ENCODE measurements around the gene MAP1A. TPM values are rescaled to one million over a fixed set of nuclear protein-coding genes. Genes with fewer than 3 reads are reported as not detected.

Gene MAP1A
- total and polyA plus RNA-seq, 2 of the 13 experiments (the other 11 are each of a cell fraction or from before 2014, with no cell fraction given) = 0.01 to 0.07 TPM

- WGBS (ENCODE audit: low lambda C conversion rate) = 53% methylated on average over 2 of the region's 2 CpGs
- DNase-seq (ENCODE audit: low spot score) = no peak
- POLR2A ChIA-PET = no interaction called here
Measured at GRCh38 chr15:43520138-43520537, 2.7 kb downstream of the MAP1A start.

DNA sequence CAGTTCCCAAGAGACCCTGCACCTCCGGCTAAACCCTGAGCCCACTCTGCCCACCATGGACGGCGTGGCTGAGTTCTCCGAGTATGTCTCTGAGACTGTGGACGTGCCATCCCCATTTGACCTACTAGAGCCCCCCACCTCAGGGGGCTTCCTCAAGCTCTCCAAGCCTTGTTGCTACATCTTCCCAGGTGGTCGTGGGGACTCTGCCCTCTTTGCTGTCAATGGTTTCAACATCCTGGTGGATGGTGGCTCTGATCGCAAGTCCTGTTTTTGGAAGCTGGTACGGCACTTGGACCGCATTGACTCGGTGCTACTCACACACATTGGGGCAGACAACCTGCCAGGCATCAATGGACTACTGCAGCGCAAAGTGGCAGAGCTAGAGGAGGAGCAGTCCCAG lies 4.0 kb downstream of the MAP1A start:
- Histone ChIP-seq H4K20me1 (ENCODE audit: insufficient read depth, low read length) (no peaks in the 10 kb centered on the region), H3K4me2 (ENCODE audit: low read depth, low read length) (no peak overlapping the region), H3K79me2 (ENCODE audit: insufficient read depth, low read length) (no peaks in the 10 kb centered on the region), H3K9me3 (ENCODE audit: low read length) (no peaks in the 10 kb centered on the region), H3K27ac (ENCODE audit: extremely low read length, insufficient read depth, low read length) (no peak overlapping the region), H3K4me3 (replicated peaks in 1 of 3; ENCODE audit: insufficient read depth in 1 of 3, low read depth in 2 of 3, low read length in 3 of 3) (no peak overlapping the region), H3K4me1 (ENCODE audit: insufficient read depth, low read length) (peaks cover 19% of the 10 kb centered on the region), H2AFZ (ENCODE audit: low read length) (no peak overlapping the region), H3K9ac (ENCODE audit: insufficient read depth, low read depth, low read length) (no peak overlapping the region), H3K27me3 (ENCODE audit: control insufficient read depth in 1 of 2, insufficient read depth in 2 of 2, low read length in 2 of 2) (peaks cover 10 to 75% of the 10 kb centered on the region in 2 experiments), H3K36me3 (replicated peaks in 1 of 2; ENCODE audit: control insufficient read depth in 1 of 2, insufficient read depth in 2 of 2, low read length in 2 of 2) (no peaks in the 10 kb centered on the region)
- intact Hi-C loops (cut with micrococcal nuclease; ENCODE audit: unreplicated experiment) = no loop called here
- in situ Hi-C loops (cut with HindIII; ENCODE audit: extremely low pct_ligation_motif_present, low pct_unique_long_range_greater_than_20kb) = no loop called here
- WGBS (ENCODE audit: low lambda C conversion rate) = 100% methylated on average over 1 of the region's 11 CpGs
- POLR2A ChIA-PET = no interaction called here
- DNase-seq (ENCODE audit: low spot score) (no peak), ATAC-seq (no peak), FAIRE-seq (no peak)
- CTCF ChIA-PET (ENCODE audit: low intra/inter-chr PET ratio, low total read pairs) = no interaction called here
- no TSS peak for BruUV-seq (replicated peaks)
- TF ChIP-seq, protein P1, sequence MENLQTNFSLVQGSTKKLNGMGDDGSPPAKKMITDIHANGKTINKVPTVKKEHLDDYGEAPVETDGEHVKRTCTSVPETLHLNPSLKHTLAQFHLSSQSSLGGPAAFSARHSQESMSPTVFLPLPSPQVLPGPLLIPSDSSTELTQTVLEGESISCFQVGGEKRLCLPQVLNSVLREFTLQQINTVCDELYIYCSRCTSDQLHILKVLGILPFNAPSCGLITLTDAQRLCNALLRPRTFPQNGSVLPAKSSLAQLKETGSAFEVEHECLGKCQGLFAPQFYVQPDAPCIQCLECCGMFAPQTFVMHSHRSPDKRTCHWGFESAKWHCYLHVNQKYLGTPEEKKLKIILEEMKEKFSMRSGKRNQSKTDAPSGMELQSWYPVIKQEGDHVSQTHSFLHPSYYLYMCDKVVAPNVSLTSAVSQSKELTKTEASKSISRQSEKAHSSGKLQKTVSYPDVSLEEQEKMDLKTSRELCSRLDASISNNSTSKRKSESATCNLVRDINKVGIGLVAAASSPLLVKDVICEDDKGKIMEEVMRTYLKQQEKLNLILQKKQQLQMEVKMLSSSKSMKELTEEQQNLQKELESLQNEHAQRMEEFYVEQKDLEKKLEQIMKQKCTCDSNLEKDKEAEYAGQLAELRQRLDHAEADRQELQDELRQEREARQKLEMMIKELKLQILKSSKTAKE (CRISPR knock-in tag; IDR thresholded peaks at IDR 0.05; ENCODE audit: borderline replicate concordance) = no peak
- no peak for TF ChIP-seq ZNF816 (CRISPR knock-in tag; IDR thresholded peaks at IDR 0.05; ENCODE audit: borderline replicate concordance)
- TF ChIP-seq HNF4A (CRISPR knock-in tag; IDR thresholded peaks at IDR 0.05) = no peak
- TF ChIP-seq, protein P2, sequence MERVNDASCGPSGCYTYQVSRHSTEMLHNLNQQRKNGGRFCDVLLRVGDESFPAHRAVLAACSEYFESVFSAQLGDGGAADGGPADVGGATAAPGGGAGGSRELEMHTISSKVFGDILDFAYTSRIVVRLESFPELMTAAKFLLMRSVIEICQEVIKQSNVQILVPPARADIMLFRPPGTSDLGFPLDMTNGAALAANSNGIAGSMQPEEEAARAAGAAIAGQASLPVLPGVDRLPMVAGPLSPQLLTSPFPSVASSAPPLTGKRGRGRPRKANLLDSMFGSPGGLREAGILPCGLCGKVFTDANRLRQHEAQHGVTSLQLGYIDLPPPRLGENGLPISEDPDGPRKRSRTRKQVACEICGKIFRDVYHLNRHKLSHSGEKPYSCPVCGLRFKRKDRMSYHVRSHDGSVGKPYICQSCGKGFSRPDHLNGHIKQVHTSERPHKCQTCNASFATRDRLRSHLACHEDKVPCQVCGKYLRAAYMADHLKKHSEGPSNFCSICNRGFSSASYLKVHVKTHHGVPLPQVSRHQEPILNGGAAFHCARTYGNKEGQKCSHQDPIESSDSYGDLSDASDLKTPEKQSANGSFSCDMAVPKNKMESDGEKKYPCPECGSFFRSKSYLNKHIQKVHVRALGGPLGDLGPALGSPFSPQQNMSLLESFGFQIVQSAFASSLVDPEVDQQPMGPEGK (CRISPR knock-in tag; IDR thresholded peaks at IDR 0.05) = no peak
- TF ChIP-seq, protein P3, sequence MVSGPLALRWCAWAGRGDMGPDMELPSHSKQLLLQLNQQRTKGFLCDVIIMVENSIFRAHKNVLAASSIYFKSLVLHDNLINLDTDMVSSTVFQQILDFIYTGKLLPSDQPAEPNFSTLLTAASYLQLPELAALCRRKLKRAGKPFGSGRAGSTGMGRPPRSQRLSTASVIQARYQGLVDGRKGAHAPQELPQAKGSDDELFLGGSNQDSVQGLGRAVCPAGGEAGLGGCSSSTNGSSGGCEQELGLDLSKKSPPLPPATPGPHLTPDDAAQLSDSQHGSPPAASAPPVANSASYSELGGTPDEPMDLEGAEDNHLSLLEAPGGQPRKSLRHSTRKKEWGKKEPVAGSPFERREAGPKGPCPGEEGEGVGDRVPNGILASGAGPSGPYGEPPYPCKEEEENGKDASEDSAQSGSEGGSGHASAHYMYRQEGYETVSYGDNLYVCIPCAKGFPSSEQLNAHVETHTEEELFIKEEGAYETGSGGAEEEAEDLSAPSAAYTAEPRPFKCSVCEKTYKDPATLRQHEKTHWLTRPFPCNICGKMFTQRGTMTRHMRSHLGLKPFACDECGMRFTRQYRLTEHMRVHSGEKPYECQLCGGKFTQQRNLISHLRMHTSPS (CRISPR knock-in tag; IDR thresholded peaks at IDR 0.05; ENCODE audit: low read depth) = no peak

More at GRCh38 chr15:43520138-43520537, 2.7 kb downstream of the MAP1A start:
- in situ Hi-C loops (cut with HindIII; ENCODE audit: extremely low pct_ligation_motif_present, low pct_unique_long_range_greater_than_20kb) (no loop called here), intact Hi-C loops (cut with micrococcal nuclease; ENCODE audit: unreplicated experiment) (no loop called here)
- Histone ChIP-seq H3K9ac (ENCODE audit: insufficient read depth, low read depth, low read length) (no peak overlapping the region), H3K4me1 (ENCODE audit: insufficient read depth, low read length) (peaks cover 19% of the 10 kb centered on the region), H2AFZ (ENCODE audit: low read length) (no peak overlapping the region), H4K20me1 (ENCODE audit: insufficient read depth, low read length) (no peaks in the 10 kb centered on the region), H3K4me2 (ENCODE audit: low read depth, low read length) (no peak overlapping the region), H3K4me3 (replicated peaks in 1 of 3; ENCODE audit: insufficient read depth in 1 of 3, low read depth in 2 of 3, low read length in 3 of 3) (no peak overlapping the region), H3K9me3 (ENCODE audit: low read length) (no peaks in the 10 kb centered on the region), H3K27me3 (ENCODE audit: control insufficient read depth in 1 of 2, insufficient read depth in 2 of 2, low read length in 2 of 2) (peaks cover 10 to 70% of the 10 kb centered on the region in 2 experiments), H3K27ac (ENCODE audit: extremely low read length, insufficient read depth, low read length) (no peak overlapping the region), H3K79me2 (ENCODE audit: insufficient read depth, low read length) (no peaks in the 10 kb centered on the region), H3K36me3 (replicated peaks in 1 of 2; ENCODE audit: control insufficient read depth in 1 of 2, insufficient read depth in 2 of 2, low read length in 2 of 2) (no peaks in the 10 kb centered on the region)
- TF ChIP-seq SNAPC5 (CRISPR knock-in tag; IDR thresholded peaks at IDR 0.05; ENCODE audit: borderline replicate concordance) = no peak
- no peak for TF ChIP-seq EEA1 (CRISPR knock-in tag; IDR thresholded peaks at IDR 0.05; ENCODE audit: borderline replicate concordance)
- TF ChIP-seq ZC3H13 (CRISPR knock-in tag; IDR thresholded peaks at IDR 0.05) = no peak
- no peak for TF ChIP-seq ZNF724P (CRISPR knock-in tag; IDR thresholded peaks at IDR 0.05; ENCODE audit: borderline replicate concordance)
- no peak for TF ChIP-seq ZBTB1 (CRISPR knock-in tag; IDR thresholded peaks at IDR 0.05; ENCODE audit: borderline replicate concordance)
- TF ChIP-seq FLYWCH1 (CRISPR knock-in tag; IDR thresholded peaks at IDR 0.05) = no peak
- no peak for TF ChIP-seq SP5 (CRISPR knock-in tag; IDR thresholded peaks at IDR 0.05; ENCODE audit: borderline replicate concordance, low read depth)
- TF ChIP-seq ARID2 (CRISPR knock-in tag; IDR thresholded peaks at IDR 0.05; ENCODE audit: borderline replicate concordance) = no peak
- FAIRE-seq = no peak
- ATAC-seq = no peak
- CTCF ChIA-PET (ENCODE audit: low intra/inter-chr PET ratio, low total read pairs) = no interaction called here
- BruUV-seq (replicated peaks) = no TSS peak

All from HepG2 (cell line).